Measurements from ENCODE around the gene MRPL12.

Gene MRPL12

GRCh38 chr17:81715107-81715871, 12.1 kb downstream of the MRPL12 start:
- Histone ChIP-seq H3K4me3 (ENCODE audit: low read depth, low read length) (no peak overlapping the region), H3K27ac (ENCODE audit: extremely low read depth, low read depth, low read length) (no peak overlapping the region), H3K36me3 (ENCODE audit: control insufficient read depth in 2 of 2, insufficient read depth in 1 of 2, low read length in 2 of 2) (peaks cover 9 to 64% of the 10 kb centered on the region in 2 experiments; a peak in 2 of 3 replicates), H3K9me3 (ENCODE audit: control insufficient read depth, insufficient read depth, low read depth, low read length) (no peaks in the 10 kb centered on the region), H3K4me1 (ENCODE audit: control insufficient read depth, insufficient read depth, low read length) (peaks cover 9% of the 10 kb centered on the region; the same call in 1 of the 2 replicates)
- TF ChIP-seq, protein P1, sequence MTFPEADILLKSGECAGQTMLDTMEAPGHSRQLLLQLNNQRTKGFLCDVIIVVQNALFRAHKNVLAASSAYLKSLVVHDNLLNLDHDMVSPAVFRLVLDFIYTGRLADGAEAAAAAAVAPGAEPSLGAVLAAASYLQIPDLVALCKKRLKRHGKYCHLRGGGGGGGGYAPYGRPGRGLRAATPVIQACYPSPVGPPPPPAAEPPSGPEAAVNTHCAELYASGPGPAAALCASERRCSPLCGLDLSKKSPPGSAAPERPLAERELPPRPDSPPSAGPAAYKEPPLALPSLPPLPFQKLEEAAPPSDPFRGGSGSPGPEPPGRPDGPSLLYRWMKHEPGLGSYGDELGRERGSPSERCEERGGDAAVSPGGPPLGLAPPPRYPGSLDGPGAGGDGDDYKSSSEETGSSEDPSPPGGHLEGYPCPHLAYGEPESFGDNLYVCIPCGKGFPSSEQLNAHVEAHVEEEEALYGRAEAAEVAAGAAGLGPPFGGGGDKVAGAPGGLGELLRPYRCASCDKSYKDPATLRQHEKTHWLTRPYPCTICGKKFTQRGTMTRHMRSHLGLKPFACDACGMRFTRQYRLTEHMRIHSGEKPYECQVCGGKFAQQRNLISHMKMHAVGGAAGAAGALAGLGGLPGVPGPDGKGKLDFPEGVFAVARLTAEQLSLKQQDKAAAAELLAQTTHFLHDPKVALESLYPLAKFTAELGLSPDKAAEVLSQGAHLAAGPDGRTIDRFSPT (tag by site-specific recombination; IDR thresholded peaks at IDR 0.05) = peak; percentile 11; the same call in 1 of the 2 replicates
- TF ChIP-seq ZNF169 (tag by site-specific recombination; IDR thresholded peaks at IDR 0.05) (no peak), GLIS2 (tag by site-specific recombination; IDR thresholded peaks at IDR 0.05) (peak; percentile 34; the same call in 1 of the 2 replicates), ZNF433 (tag by site-specific recombination; IDR thresholded peaks at IDR 0.05; ENCODE audit: low read depth) (no peak), IKZF3 (tag by site-specific recombination; IDR thresholded peaks at IDR 0.05) (no peak), ZNF362 (tag by site-specific recombination; IDR thresholded peaks at IDR 0.05) (no peak), ZBTB8A (tag by site-specific recombination; IDR thresholded peaks at IDR 0.05) (no peak), ZNF701 (tag by site-specific recombination; IDR thresholded peaks at IDR 0.05) (no peak)
- TF ChIP-seq, protein P2, sequence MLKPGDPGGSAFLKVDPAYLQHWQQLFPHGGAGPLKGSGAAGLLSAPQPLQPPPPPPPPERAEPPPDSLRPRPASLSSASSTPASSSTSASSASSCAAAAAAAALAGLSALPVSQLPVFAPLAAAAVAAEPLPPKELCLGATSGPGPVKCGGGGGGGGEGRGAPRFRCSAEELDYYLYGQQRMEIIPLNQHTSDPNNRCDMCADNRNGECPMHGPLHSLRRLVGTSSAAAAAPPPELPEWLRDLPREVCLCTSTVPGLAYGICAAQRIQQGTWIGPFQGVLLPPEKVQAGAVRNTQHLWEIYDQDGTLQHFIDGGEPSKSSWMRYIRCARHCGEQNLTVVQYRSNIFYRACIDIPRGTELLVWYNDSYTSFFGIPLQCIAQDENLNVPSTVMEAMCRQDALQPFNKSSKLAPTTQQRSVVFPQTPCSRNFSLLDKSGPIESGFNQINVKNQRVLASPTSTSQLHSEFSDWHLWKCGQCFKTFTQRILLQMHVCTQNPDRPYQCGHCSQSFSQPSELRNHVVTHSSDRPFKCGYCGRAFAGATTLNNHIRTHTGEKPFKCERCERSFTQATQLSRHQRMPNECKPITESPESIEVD (tag by site-specific recombination; IDR thresholded peaks at IDR 0.05) = no peak
- CTCF ChIA-PET = interaction anchor here (0.7 kb wide), 1 partner anchor 12 kb away, joined by 4 read pairs; no protein-coding TSS in a partner anchor
- POLR2A ChIA-PET = interaction anchor here (0.6 to 6.4 kb wide), 6 partner anchors 8 to 941 kb away, joined by 4 to 55 read pairs (median 5); partner anchors contain the start of genes ARL16, HGS and MRPL12

DNA sequence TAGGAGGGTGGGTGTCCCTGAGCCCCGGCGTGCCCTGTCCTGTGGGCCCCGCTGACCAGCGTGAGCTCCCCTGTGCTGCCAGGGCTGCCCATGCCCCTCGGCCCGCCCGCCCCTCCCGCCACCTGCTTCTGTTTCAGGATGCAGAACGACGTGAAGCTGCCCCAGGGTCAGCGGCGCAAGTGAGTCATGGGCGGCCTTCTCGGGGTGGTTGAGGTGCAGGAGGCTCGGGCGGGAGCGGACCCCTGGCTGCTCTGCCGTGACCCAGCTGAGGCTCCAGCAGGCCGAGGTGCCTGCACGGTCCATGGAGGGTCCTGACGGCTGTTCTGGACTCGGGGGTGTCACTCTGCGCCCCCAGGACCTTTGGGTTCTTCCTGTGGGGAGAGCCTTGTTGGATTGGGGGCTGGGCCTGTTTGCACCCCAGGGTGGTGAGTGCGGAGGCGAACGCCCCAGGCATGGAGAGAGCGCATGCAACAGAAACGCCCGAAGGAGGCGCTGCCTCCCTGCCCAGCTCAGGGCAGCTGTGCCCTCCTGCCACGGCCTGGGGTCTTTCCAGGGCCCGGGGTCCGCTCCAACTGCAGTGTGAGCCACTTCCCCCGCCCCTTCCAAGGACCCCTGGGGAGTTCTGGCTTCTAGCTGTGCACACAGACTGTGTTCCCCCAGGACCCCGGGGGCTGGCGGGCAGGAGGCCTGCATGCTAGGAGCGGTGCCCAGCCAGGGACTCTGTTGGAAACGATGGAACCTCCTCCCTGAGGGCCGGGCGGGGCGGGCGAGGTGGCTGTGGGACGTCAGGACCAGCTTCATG, 12.9 kb downstream of the MRPL12 start:
- H3K36me3 ChIP-seq (ENCODE audit: control insufficient read depth in 2 of 2, insufficient read depth in 1 of 2, low read length in 2 of 2) = peaks cover 9 to 68% of the 10 kb centered on the region in 2 experiments; a peak in 2 of 3 replicates
- peaks cover 9% of the 10 kb centered on the region; the same call in 1 of the 2 replicates for H3K4me1 ChIP-seq (ENCODE audit: control insufficient read depth, insufficient read depth, low read length)
- CTCF ChIA-PET = interaction anchor here (0.7 kb wide), 1 partner anchor 11 kb away, joined by 4 read pairs; no protein-coding TSS in a partner anchor
- POLR2A ChIA-PET = interaction anchor here (0.8 to 6.4 kb wide), 4 partner anchors 7 to 940 kb away, joined by 4 to 55 read pairs (median 10); partner anchors contain the start of gene MRPL12
- 0 out of 2 replicates have a peak overlapping the region, but pooled peaks have one; percentile 24 for H3K27ac ChIP-seq (ENCODE audit: extremely low read depth, low read depth, low read length)
- H3K4me3 ChIP-seq (ENCODE audit: low read depth, low read length) = no peak overlapping the region
- TF ChIP-seq ZNF423 (tag by site-specific recombination; IDR thresholded peaks at IDR 0.05) (0 out of 2 replicates have a peak, but pooled peaks have one; percentile 28), ZNF768 (tag by site-specific recombination; IDR thresholded peaks at IDR 0.05) (no peak), ZIC2 (tag by site-specific recombination; IDR thresholded peaks at IDR 0.05) (peak; percentile 80), GLIS2 (tag by site-specific recombination; IDR thresholded peaks at IDR 0.05) (peak; percentile 20; the same call in 1 of the 2 replicates), OVOL3 (tag by site-specific recombination; IDR thresholded peaks at IDR 0.05) (no peak)
- no peaks in the 10 kb centered on the region for H3K9me3 ChIP-seq (ENCODE audit: control insufficient read depth, insufficient read depth, low read depth, low read length)

Data from HEK293 (cell line).